ENCODE results near the gene OTOF. TPM values are rescaled to one million over a fixed set of nuclear protein-coding genes. Genes with fewer than 3 reads are reported as not detected.

The OTOF gene
- total and polyA plus RNA-seq, 2 of the 13 experiments (the other 11 are each of a cell fraction or from before 2014, with no cell fraction given) = 0.04 TPM; not detected in 1

DNA sequence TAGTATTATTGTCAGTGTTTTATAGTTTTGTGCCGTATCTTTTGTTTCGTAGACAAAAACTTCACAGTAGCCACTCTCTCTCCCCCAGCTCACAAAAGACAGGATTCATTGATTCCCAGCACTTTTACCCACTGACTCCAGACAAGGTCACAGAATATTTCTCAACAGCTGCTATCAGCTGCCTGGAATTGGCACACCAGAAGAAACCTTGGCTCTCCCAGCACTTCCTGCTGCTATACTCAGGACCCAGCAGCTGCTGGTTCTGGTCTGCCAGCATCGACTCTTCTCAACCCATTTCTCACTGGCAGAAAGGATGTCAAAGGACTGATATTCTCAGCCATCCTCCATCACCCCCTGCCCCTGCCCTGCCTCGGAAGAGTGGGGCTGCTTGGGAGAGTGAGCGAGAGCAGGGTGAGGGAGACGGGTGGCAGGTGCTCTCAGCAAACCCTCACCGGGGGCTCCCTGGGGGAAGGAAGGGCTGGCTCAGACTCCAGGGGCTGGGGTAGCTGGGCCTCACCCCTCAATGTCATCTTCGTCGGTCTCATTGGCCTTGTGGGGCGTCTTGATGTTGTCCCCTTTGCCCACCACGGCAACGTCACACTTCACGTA lies 6.1 kb upstream of the OTOF start (continued):
- TF ChIP-seq PRDM4 (CRISPR knock-in tag; IDR thresholded peaks at IDR 0.05; ENCODE audit: borderline replicate concordance) (no peak), ZNF672 (CRISPR knock-in tag; IDR thresholded peaks at IDR 0.05) (no peak), ARID4A (CRISPR knock-in tag; IDR thresholded peaks at IDR 0.05; ENCODE audit: borderline replicate concordance) (0 out of 2 replicates have a peak, but pooled peaks have one; percentile 22), KAT2B (IDR thresholded peaks at IDR 0.05; ENCODE audit: borderline replicate concordance, low read depth, low read length) (no peak), CBX2 (IDR thresholded peaks at IDR 0.05; ENCODE audit: low read depth, low read length) (no peak), CBX2 (CRISPR knock-in tag; IDR thresholded peaks at IDR 0.05; ENCODE audit: low read depth) (no peak), ZNF276 (CRISPR knock-in tag; IDR thresholded peaks at IDR 0.05; ENCODE audit: low read depth) (no peak), AGO2 (optimal IDR thresholded peaks at IDR 0.05; ENCODE audit: low read depth, low read length) (no peak), ZNF576 (CRISPR knock-in tag; IDR thresholded peaks at IDR 0.05) (no peak)
- TF ChIP-seq, protein P1, sequence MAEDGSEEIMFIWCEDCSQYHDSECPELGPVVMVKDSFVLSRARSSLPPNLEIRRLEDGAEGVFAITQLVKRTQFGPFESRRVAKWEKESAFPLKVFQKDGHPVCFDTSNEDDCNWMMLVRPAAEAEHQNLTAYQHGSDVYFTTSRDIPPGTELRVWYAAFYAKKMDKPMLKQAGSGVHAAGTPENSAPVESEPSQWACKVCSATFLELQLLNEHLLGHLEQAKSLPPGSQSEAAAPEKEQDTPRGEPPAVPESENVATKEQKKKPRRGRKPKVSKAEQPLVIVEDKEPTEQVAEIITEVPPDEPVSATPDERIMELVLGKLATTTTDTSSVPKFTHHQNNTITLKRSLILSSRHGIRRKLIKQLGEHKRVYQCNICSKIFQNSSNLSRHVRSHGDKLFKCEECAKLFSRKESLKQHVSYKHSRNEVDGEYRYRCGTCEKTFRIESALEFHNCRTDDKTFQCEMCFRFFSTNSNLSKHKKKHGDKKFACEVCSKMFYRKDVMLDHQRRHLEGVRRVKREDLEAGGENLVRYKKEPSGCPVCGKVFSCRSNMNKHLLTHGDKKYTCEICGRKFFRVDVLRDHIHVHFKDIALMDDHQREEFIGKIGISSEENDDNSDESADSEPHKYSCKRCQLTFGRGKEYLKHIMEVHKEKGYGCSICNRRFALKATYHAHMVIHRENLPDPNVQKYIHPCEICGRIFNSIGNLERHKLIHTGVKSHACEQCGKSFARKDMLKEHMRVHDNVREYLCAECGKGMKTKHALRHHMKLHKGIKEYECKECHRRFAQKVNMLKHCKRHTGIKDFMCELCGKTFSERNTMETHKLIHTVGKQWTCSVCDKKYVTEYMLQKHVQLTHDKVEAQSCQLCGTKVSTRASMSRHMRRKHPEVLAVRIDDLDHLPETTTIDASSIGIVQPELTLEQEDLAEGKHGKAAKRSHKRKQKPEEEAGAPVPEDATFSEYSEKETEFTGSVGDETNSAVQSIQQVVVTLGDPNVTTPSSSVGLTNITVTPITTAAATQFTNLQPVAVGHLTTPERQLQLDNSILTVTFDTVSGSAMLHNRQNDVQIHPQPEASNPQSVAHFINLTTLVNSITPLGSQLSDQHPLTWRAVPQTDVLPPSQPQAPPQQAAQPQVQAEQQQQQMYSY (CRISPR knock-in tag; IDR thresholded peaks at IDR 0.05) = no peak
- TF ChIP-seq, protein P2, sequence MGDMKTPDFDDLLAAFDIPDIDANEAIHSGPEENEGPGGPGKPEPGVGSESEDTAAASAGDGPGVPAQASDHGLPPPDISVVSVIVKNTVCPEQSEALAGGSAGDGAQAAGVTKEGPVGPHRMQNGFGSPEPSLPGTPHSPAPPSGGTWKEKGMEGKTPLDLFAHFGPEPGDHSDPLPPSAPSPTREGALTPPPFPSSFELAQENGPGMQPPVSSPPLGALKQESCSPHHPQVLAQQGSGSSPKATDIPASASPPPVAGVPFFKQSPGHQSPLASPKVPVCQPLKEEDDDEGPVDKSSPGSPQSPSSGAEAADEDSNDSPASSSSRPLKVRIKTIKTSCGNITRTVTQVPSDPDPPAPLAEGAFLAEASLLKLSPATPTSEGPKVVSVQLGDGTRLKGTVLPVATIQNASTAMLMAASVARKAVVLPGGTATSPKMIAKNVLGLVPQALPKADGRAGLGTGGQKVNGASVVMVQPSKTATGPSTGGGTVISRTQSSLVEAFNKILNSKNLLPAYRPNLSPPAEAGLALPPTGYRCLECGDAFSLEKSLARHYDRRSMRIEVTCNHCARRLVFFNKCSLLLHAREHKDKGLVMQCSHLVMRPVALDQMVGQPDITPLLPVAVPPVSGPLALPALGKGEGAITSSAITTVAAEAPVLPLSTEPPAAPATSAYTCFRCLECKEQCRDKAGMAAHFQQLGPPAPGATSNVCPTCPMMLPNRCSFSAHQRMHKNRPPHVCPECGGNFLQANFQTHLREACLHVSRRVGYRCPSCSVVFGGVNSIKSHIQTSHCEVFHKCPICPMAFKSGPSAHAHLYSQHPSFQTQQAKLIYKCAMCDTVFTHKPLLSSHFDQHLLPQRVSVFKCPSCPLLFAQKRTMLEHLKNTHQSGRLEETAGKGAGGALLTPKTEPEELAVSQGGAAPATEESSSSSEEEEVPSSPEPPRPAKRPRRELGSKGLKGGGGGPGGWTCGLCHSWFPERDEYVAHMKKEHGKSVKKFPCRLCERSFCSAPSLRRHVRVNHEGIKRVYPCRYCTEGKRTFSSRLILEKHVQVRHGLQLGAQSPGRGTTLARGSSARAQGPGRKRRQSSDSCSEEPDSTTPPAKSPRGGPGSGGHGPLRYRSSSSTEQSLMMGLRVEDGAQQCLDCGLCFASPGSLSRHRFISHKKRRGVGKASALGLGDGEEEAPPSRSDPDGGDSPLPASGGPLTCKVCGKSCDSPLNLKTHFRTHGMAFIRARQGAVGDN (CRISPR knock-in tag; IDR thresholded peaks at IDR 0.05) = no peak

All from HepG2 (cell line).